ENCODE data around the gene ARV1.
"Not testable (repeated sequence)": the region's sequence is repeated elsewhere in the genome, so short reads cannot be mapped to it uniquely, and the experiment has no call there.

Gene ARV1

DNA sequence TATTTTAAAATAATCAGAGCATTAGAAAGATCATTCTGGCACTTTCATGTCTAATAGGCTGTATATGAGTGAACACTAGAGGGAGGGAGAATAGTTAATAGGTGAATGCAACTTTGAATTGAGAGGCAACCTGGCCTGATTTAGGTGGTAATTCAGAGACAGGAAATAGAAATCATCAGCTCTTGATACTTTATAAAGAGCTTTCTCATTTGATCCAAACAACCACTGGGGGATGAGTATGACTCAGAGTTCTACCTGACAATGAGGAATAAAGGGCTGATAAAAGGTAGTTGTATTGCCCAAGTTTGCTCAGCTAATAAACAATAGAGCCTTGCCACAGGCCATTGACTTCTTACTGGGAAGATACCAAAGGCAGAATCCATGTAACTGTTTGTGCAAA is 66.4 kb downstream of the ARV1 start:
- peak; percentile 15 for DNase-seq

DNA sequence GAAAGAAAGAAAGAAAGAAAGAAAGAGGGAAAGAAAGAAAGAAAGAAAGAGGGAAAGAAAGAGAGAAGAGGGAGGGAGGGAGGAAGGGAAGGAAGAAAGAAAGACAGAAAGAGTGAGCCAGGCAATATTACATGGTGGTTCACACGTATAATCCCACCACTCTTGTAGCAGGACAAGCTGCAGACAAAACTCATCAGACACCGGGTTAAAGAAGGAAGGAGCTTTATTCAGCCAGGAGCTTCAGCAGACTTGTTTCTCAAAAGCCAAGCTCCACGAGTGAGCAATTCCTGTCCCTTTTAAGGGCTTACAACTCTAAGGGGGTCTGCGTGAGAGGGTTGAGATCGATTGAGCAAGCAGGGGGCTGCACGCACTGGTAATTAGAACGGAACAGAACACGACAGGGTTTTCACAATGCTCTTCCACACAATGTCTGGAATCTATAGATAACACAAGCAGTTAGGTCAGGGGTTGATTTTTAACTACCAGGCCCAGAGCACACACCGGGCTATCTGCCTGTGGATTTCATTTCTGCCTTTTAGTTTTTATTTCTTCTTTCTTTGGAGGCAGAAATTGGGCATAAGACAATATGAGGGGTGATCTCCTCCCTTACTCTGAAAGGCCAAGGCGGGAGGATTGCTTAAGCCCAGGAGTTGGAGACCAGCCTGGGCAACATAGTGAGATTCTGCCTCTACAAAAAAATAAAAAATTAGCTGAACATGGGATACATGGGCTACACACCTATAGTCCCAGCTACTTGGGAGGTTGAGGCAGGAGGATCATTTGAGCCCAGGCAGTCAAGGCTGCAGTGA is 67.2 kb downstream of the ARV1 start:
- not testable (repeated sequence) for DNase-seq

DNA sequence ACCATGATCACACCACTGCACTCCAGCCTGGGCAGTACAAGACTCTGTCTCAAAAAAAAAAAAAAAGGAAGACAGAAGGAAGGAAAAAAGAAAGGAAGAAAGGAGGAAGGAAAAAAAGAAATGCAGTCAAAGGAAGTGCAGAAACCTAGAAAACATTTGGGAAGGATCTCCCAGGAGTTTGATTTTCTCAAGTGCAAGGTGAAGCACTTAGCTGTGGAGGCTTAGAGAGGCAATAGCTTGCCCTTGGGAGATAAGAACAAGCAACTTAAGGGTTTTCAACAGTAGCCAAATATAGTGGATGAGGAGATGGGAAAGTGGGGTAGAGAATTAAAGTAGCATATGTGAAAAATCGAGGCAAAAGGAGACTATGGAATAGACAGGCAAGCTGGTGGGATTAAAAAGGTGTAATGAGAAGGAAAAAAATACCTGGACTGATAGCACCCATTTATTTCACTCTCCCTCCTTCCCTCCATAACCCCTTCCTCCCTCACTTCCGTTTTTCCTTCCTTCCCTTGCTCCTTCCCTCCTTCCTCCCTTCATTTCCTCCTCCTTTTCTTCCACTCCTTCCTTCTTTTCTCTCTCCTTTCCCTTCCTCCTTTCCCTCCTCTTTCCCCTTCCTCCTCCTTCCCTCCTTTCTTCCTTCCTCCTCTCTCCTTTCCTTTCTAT is 68.0 kb downstream of the ARV1 start:
- no peak for DNase-seq

DNA sequence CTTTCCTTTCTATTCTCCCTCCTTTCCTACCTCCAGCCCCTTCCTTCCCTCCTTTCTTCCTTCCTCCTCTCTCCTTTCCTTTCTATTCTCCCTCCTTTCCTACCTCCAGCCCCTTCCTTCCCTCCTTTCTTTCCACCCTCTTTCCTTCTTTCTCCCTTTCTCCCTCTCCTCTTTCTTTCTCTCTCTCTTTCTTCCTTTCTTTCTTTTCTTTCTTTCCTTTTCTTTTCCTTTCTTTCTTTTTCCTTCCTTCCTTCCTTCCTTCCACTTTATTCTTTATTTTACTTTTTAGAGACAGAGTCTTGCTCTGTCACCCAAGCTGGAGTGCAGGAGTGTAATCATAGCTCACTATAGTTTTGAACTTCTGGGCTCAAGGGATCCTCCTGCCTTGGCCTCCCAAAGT is 68.6 kb downstream of the ARV1 start:
- DNase-seq, result not testable (repeated sequence)

DNA sequence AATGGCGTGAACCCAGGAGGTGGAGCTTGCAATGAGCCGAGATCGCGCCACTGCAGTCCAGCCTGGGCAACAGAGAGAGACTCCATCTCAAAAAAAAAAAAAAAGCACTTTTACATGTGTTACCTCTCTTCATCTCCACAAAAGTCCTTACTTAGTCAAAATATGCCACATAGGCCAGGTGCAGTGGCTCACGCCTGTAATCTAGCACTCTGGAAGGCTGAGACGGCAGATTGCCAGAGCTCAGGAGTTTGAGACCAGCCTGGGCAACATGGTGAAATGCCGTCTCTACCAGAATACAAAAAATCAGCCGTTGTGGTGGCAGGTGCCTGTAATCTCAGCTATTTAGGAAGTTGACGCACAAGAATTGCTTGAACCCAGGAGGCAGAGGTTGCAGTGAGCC is 69.5 kb downstream of the ARV1 start:
- not testable (repeated sequence) for DNase-seq

DNA sequence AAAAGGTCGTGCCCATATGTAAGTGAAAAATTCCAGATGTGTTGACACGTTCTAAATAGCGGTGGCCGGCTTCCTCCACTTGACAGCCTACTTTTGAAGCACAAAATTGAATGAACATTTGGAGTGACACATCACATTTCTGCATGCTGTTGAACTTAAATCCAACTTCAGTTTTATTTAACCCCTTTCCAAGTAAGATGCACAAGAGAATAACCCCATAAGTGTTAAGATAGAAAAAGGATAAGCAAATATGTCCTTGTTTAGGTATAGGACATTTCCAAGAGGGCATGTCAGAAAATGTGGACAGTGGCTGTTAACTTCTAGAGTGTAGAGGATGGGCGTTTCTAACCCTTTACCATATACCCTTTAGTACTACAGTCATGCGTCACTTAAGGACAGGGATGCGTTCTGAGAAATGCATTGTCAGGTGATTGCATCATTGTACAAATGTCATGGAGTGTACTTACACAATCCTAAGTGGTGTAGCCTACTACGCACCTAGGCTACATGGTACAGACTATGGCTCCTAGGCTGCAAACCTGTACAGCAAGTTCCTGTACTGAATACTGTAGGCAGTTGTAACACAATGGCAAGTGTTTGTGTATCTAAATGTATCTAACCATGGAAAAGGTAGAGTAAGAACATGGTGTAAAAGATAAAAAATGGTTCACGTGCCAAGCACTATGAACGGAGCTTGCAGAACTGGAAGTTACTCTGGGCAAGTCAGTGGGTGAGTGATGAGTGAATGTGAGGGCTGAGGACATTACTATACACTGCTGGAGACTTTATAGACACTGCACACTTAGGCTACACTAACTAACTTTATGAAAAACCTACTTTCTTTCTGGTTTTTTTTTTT is 70.5 kb downstream of the ARV1 start:
- DNase-seq, result no peak
